Measurements from ENCODE around the gene CYP46A1. TPM values are rescaled to one million over a fixed set of nuclear protein-coding genes. Genes with fewer than 3 reads are reported as not detected.

Gene CYP46A1
- total and polyA plus RNA-seq, 2 donors (not counting 1 experiment from before 2014, with no cell fraction given): 0.11 to 0.33 TPM

GRCh38 chr14:99725774-99726537, 41.9 kb downstream of the CYP46A1 start:
- no peaks in the 10 kb centered on the region for H3K9me3 ChIP-seq (ENCODE audit: control insufficient read depth, insufficient read depth, low read depth, low read length)
- H3K4me2 ChIP-seq (ENCODE audit: extremely low read depth, insufficient read depth, low read length): no peak overlapping the region
- TF ChIP-seq CTCF (conservative IDR thresholded peaks at IDR 0.05 in 1 of 2, IDR thresholded peaks at IDR 0.05 in 1 of 2; ENCODE audit: low read depth in 1 of 2, low read length in 2 of 2): no peak
- H3K27me3 ChIP-seq (ENCODE audit: control insufficient read depth, insufficient read depth, low read length): peaks cover 4% of the 10 kb centered on the region
- peaks cover 4% of the 10 kb centered on the region for H3K4me1 ChIP-seq (ENCODE audit: control insufficient read depth, extremely low read depth, insufficient read depth, low read length)
- no peak overlapping the region for H3K9ac ChIP-seq (ENCODE audit: insufficient read depth, low read length)
- no peak overlapping the region for H2AFZ ChIP-seq (ENCODE audit: low read length)
- no peak overlapping the region for H3K4me3 ChIP-seq (replicated peaks in 1 of 4; ENCODE audit: control extremely low read depth in 1 of 4, insufficient read depth in 1 of 4, low read depth in 3 of 4, low read length in 4 of 4)
- H3K79me2 ChIP-seq (ENCODE audit: control insufficient read depth, insufficient read depth, low read length): no peaks in the 10 kb centered on the region
- H4K20me1 ChIP-seq (ENCODE audit: control insufficient read depth, extremely low read depth, insufficient read depth, low read length): no peaks in the 10 kb centered on the region
- no peak overlapping the region for H3K27ac ChIP-seq (ENCODE audit: insufficient read depth, low read length)
- no peak for DNase-seq (ENCODE audit: low read depth in 2 of 2)
- H3K36me3 ChIP-seq (ENCODE audit: control insufficient read depth, insufficient read depth, low read length): no peaks in the 10 kb centered on the region

GRCh38 chr14:99726538-99727095, 42.5 kb downstream of the CYP46A1 start:
- H3K9ac ChIP-seq (ENCODE audit: insufficient read depth, low read length): no peak overlapping the region
- H3K4me2 ChIP-seq (ENCODE audit: extremely low read depth, insufficient read depth, low read length): no peak overlapping the region
- H2AFZ ChIP-seq (ENCODE audit: low read length): no peak overlapping the region
- no peaks in the 10 kb centered on the region for H3K9me3 ChIP-seq (ENCODE audit: control insufficient read depth, insufficient read depth, low read depth, low read length)
- no peaks in the 10 kb centered on the region for H3K36me3 ChIP-seq (ENCODE audit: control insufficient read depth, insufficient read depth, low read length)
- peaks cover 4% of the 10 kb centered on the region for H3K27me3 ChIP-seq (ENCODE audit: control insufficient read depth, insufficient read depth, low read length)
- H3K4me1 ChIP-seq (ENCODE audit: control insufficient read depth, extremely low read depth, insufficient read depth, low read length): peaks cover 4% of the 10 kb centered on the region
- DNase-seq (ENCODE audit: low read depth in 2 of 2): no peak
- no peaks in the 10 kb centered on the region for H3K79me2 ChIP-seq (ENCODE audit: control insufficient read depth, insufficient read depth, low read length)
- no peaks in the 10 kb centered on the region for H4K20me1 ChIP-seq (ENCODE audit: control insufficient read depth, extremely low read depth, insufficient read depth, low read length)
- no peak overlapping the region for H3K4me3 ChIP-seq (replicated peaks in 1 of 4; ENCODE audit: control extremely low read depth in 1 of 4, insufficient read depth in 1 of 4, low read depth in 3 of 4, low read length in 4 of 4)
- TF ChIP-seq EZH2 (IDR thresholded peaks at IDR 0.05; ENCODE audit: low read length, missing control alignments) (no peak), CTCF (conservative IDR thresholded peaks at IDR 0.05 in 1 of 2, IDR thresholded peaks at IDR 0.05 in 1 of 2; ENCODE audit: low read depth in 1 of 2, low read length in 2 of 2) (no peak)
- H3K27ac ChIP-seq (ENCODE audit: insufficient read depth, low read length): no peak overlapping the region

GRCh38 chr14:99727096-99727870, 43.2 kb downstream of the CYP46A1 start:
- Histone ChIP-seq H3K9ac (ENCODE audit: insufficient read depth, low read length) (no peak overlapping the region), H3K79me2 (ENCODE audit: control insufficient read depth, insufficient read depth, low read length) (no peaks in the 10 kb centered on the region), H4K20me1 (ENCODE audit: control insufficient read depth, extremely low read depth, insufficient read depth, low read length) (no peaks in the 10 kb centered on the region), H3K4me2 (ENCODE audit: extremely low read depth, insufficient read depth, low read length) (no peak overlapping the region), H3K9me3 (ENCODE audit: control insufficient read depth, insufficient read depth, low read depth, low read length) (no peaks in the 10 kb centered on the region), H3K4me1 (ENCODE audit: control insufficient read depth, extremely low read depth, insufficient read depth, low read length) (peaks cover 4% of the 10 kb centered on the region), H3K4me3 (replicated peaks in 1 of 4; ENCODE audit: control extremely low read depth in 1 of 4, insufficient read depth in 1 of 4, low read depth in 3 of 4, low read length in 4 of 4) (no peak overlapping the region), H2AFZ (ENCODE audit: low read length) (no peak overlapping the region), H3K27ac (ENCODE audit: insufficient read depth, low read length) (no peak overlapping the region), H3K36me3 (ENCODE audit: control insufficient read depth, insufficient read depth, low read length) (no peaks in the 10 kb centered on the region), H3K27me3 (ENCODE audit: control insufficient read depth, insufficient read depth, low read length) (peaks cover 4% of the 10 kb centered on the region)
- no peak for DNase-seq (ENCODE audit: low read depth in 2 of 2)
- TF ChIP-seq EZH2 (IDR thresholded peaks at IDR 0.05; ENCODE audit: low read length, missing control alignments) (no peak), CTCF (conservative IDR thresholded peaks at IDR 0.05 in 1 of 2, IDR thresholded peaks at IDR 0.05 in 1 of 2; ENCODE audit: low read depth in 1 of 2, low read length in 2 of 2) (no peak)
